ENCODE measurements around the gene RFPL1.
"Not testable (repeated sequence)": the region's sequence is repeated elsewhere in the genome, so short reads cannot be mapped to it uniquely, and the experiment has no call there.

The RFPL1 gene

GRCh38 chr22:29438283-29438682 is at the start of gene RFPL1:
Gene RFPL1, plus strand, starts transcription at chr22:29438583.
- DNase-seq = not testable (repeated sequence)

- no peak for DNase-seq
Observed at GRCh38 chr22:29388759-29389090, 49.7 kb upstream of the RFPL1 start.

DNA sequence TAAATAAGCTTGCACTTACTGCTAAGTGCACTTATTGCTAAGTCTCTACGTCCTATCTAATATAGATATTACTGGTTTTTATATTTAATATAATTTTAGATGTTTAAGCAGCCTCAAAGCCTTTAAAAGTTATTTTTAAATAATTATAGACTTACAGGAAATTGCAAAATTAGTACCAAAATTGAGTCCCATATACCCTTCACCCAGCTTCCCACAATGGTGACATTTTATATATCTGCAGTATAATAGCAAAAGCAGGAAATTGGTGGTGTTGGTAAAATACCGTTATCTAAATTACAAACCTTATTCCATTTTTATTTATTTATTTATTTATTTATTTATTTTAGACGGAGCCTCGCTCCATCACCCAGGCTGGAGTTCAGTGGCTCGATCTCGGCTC is 48.1 kb upstream of the RFPL1 start:
- DNase-seq = no peak

DNA sequence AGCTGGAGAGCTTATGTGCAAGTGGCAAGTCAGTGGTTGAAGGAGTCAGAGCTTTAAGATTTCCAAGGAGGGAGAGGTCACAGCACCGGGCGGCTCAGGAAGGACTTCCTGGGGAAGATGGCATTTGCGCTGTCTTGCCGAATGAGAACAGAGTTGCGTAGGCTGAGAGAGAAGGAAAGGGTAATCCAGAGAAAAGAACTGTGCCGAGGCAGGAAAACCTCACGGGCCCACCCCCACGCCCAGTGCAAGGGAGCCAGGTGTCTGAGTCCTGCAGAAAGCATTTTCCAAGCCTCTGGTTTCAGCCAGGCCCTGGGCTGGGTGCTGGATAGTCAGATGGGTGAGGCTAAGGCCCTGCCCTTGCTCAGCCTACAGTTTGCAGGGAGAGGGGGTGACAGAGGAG is 46.8 kb upstream of the RFPL1 start:
- DNase-seq = no peak

GRCh38 chr22:29393019-29393608 is 45.3 kb upstream of the RFPL1 start:
- DNase-seq = no peak

- peak; percentile 70 for DNase-seq
Observed at GRCh38 chr22:29394931-29395581, 43.3 kb upstream of the RFPL1 start.

DNA sequence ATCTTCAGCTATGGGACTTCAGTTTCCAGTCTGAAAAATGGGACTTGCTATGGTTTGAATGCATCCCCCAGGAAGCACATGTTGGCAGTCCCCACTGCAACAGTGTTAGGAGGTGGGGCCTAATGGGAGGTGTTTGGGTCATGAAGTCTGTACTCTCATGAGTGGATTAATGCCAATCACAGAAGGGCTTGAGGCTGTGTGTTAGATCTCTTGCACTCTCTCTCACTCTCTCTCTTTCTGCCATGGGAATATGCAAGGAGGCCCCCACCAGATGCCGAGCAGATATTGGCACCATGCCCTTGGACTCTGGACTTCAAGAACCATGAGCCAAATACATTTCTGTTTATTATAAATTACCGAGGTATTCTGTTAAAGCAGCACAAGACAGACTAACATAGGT is 42.3 kb upstream of the RFPL1 start:
- DNase-seq = no peak

DNA sequence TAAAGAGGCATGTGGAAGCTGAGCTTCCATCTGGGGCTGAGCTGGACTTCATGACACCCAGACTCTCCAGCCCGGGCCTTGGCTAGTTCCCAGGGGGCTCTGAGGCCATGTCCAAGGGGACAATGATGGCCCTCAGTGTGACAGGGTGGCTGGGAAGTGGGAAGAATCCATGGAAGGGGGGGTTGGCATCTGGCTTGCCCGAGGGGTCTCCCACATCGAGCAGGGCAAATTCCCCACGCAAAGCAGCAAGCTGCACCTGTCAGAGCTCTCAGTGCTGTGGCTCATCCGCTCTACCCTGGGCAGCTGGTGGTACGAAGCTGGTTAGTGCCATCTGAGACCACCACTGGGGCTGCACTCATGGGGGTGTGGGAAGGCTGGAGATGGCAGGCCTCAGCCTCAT is 40.6 kb upstream of the RFPL1 start:
- DNase-seq = no peak

DNA sequence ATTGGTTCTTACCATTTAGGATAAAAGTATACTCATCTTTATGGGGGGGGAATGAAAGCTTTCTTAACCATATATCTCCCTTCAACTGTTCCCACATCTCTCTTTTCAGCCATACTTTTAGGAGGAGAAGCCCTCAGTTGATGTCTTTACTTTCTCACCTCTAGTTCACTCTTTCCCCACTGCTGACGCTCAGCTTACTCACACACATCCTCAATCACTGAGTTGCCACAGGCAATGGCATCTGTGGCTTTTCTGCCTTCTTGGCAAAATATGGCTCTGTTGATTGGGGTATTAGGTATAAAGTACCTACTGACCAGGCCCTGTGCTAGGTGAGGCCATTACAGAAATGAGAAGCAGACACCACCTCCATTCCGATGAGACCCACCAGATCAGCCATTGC is 37.8 kb upstream of the RFPL1 start:
- no peak for DNase-seq

DNA sequence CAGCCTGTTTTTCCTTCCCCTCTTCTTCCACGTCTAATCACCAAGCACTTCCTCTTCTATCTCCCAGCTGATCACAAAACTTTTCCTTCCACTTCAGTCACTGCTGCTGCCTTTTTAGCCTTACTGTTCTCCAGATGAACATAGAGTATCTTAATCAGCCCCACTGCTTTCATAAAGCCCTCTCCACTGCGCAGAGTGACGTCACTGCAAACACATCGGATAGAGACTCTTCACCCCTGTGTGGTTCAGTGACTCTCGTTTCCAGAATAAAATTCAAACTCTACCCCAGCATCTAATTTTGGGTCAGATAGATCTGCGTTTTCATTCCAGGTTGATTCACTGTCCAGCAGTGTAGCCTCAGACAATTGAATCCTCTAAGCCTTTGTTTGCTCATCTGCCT is 36.8 kb upstream of the RFPL1 start:
- not testable (repeated sequence) for DNase-seq

GRCh38 chr22:29408940-29409339 is 29.4 kb upstream of the RFPL1 start:
- no peak for DNase-seq

GRCh38 chr22:29411569-29412211 is 26.7 kb upstream of the RFPL1 start:
- DNase-seq = not testable (repeated sequence)

GRCh38 chr22:29412772-29413171 is 25.6 kb upstream of the RFPL1 start:
- peak; percentile 42 for DNase-seq

GRCh38 chr22:29414951-29415591 is 23.3 kb upstream of the RFPL1 start:
- peak; percentile 88 for DNase-seq

GRCh38 chr22:29418704-29419103 is 19.7 kb upstream of the RFPL1 start:
- DNase-seq = not testable (repeated sequence)

DNA sequence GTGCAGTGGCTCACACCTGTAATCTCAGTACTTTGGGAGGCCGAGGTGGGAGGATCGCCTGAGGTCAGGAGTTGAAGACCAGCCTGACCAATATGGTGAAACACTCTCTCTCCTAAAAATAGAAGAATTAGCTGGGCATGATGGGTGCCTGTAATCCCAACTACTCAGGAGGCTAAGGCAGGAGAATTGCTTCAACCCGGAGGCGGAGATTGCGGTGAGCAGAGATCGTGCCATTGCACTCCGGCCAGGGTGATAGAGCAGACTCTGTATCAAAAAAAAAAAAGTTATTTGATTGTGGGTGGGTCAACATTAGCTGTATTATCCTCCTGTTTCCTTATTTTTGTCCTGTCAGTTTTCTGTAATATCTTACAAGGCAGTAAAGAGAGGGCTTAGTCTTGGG is 11.9 kb upstream of the RFPL1 start:
- no peak for DNase-seq

DNA sequence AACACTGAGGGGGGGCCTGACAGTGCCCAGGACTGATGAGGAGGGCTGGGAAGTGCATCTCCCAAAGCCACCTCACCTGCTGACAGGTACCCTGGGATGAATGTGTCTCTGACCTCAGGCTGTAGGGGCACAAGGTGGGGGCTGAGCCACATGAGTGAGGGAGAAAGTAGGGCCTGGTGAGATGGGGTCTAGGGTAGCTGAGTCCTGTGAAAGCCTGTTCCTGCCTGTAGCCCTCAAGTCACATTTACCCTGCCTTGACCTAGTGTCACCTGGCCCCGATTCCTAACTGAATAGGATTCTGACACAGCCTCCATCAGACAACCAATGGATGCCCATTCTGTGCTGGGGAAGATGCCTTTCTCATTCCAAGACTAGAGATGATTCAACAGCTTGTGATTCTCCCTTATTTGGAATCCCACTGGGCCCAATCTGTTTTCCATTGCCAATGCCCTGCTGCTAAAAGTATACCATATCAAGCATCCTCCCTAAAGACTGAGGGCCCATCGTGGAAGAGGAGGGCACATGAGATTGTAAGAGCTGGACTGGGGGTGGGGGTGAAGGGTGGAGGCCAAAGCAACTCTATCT is 11.1 kb upstream of the RFPL1 start:
- no peak for DNase-seq

GRCh38 chr22:29431986-29432385 is 6.4 kb upstream of the RFPL1 start:
- no peak for DNase-seq

DNA sequence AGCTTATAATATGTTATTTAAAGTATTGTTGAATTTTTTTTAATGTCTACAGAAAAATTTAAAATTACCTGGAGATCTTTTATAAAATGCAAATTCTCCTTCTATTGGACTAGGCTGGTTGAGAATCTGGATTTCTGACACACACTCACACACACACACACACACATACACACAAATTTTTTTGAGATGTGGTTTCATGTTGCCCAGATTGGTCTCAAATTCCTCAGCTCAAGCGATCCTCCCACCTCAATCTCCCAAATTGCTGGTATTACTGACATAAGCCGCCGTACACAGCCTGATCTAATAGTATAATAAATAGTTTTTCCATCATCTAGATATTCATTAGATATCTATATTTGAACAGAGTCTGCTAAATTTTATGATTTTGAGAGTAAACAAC is 4.5 kb upstream of the RFPL1 start:
- no peak for DNase-seq

GRCh38 chr22:29434288-29434687 is 4.1 kb upstream of the RFPL1 start:
- DNase-seq = no peak

GRCh38 chr22:29435236-29436136 is 2.9 kb upstream of the RFPL1 start:
- no peak for DNase-seq

GRCh38 chr22:29442976-29443375 is 4.6 kb downstream of the RFPL1 start:
- DNase-seq = no peak

DNA sequence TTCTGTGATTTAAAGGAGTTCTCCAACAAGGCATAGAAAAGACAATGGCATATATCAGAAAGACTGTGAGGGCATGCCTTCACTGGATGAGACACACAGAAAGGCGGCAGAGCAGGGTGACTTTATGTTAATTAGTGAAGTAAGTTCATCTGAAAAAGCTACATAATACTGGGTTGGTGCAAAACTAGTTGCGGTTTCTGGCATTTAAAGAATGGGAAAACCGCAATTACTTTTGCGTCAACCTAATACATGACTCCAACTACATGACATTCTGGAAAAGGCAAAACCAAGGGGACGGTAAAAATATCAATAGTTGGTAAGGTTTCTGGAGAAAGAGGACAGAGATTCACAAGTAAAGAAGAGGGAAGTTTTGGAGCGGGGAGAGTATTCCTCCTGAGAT is 5.1 kb downstream of the RFPL1 start:
- no peak for DNase-seq

All from activated CD4-positive, alpha-beta T cell treated with anti-CD3 and anti-CD28 coated beads, Interleukin-10, Interleukin-2, amounts not matched to agents 100 ng/mL and 50 ng/mL, durations not matched to agents 16 hours and 8 hours (primary cell).